ENCODE measurements around the gene SNAP29. TPM values are rescaled to one million over a fixed set of nuclear protein-coding genes. Genes with fewer than 3 reads are reported as not detected.

Gene SNAP29
- total RNA-seq, 1 donor from 2014 or later = 22.5 TPM

GRCh38 chr22:20873214-20873613, 14.4 kb downstream of the SNAP29 start:
- Histone ChIP-seq H3K36me3 (peaks cover 67% of the 10 kb centered on the region), H3K9me3 (no peaks in the 10 kb centered on the region), H3K4me1 (peaks cover 3% of the 10 kb centered on the region), H3K4me3 (no peak overlapping the region), H3K27ac (no peak overlapping the region), H3K27me3 (ENCODE audit: low read depth) (no peaks in the 10 kb centered on the region)
- TF ChIP-seq, protein P1, sequence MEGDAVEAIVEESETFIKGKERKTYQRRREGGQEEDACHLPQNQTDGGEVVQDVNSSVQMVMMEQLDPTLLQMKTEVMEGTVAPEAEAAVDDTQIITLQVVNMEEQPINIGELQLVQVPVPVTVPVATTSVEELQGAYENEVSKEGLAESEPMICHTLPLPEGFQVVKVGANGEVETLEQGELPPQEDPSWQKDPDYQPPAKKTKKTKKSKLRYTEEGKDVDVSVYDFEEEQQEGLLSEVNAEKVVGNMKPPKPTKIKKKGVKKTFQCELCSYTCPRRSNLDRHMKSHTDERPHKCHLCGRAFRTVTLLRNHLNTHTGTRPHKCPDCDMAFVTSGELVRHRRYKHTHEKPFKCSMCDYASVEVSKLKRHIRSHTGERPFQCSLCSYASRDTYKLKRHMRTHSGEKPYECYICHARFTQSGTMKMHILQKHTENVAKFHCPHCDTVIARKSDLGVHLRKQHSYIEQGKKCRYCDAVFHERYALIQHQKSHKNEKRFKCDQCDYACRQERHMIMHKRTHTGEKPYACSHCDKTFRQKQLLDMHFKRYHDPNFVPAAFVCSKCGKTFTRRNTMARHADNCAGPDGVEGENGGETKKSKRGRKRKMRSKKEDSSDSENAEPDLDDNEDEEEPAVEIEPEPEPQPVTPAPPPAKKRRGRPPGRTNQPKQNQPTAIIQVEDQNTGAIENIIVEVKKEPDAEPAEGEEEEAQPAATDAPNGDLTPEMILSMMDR (IDR thresholded peaks at IDR 0.05) = no peak
- intact Hi-C loops (cut with DNase I) = no loop called here
- ATAC-seq = no peak
- DNase-seq = no peak

DNA sequence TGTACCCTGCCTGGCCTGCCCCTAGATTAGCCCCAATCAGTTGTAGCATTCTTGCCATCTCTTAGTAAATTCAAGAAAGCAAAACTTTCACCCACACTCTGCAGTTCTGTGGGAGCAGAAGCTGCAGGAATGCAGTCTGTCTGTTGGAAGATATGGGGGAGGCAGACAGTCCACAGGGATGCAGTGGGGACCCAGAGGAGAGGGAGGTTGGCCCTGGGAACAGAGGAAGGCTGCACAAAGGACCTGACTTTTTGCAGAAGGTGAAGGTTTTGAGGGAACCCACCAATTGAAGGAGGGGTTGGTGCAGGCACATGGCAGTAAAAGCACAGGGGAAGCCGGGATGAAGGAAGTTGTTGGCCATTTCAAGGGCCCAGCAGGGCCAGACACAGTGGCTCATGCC, 16.5 kb downstream of the SNAP29 start:
- TF ChIP-seq, protein P1 (IDR thresholded peaks at IDR 0.05) = no peak
- ATAC-seq (no peak), DNase-seq (no peak)
- Histone ChIP-seq H3K36me3 (peaks cover 66% of the 10 kb centered on the region), H3K27me3 (ENCODE audit: low read depth) (no peaks in the 10 kb centered on the region), H3K27ac (no peak overlapping the region), H3K9me3 (no peaks in the 10 kb centered on the region), H3K4me1 (no peaks in the 10 kb centered on the region), H3K4me3 (no peak overlapping the region)
- intact Hi-C loops (cut with DNase I) = no loop called here

- intact Hi-C loops (cut with DNase I) = no loop called here
- ATAC-seq (no peak), DNase-seq (no peak)
- TF ChIP-seq, protein P1 (IDR thresholded peaks at IDR 0.05) = no peak
- no peaks in the 10 kb centered on the region for H3K4me1 ChIP-seq
- H3K27me3 ChIP-seq (ENCODE audit: low read depth) = no peaks in the 10 kb centered on the region
- peaks cover 66% of the 10 kb centered on the region for H3K36me3 ChIP-seq
- no peak overlapping the region for H3K27ac ChIP-seq
- H3K9me3 ChIP-seq = no peaks in the 10 kb centered on the region
- H3K4me3 ChIP-seq = no peak overlapping the region
Measured at GRCh38 chr22:20877715-20878114, 18.9 kb downstream of the SNAP29 start.

DNA sequence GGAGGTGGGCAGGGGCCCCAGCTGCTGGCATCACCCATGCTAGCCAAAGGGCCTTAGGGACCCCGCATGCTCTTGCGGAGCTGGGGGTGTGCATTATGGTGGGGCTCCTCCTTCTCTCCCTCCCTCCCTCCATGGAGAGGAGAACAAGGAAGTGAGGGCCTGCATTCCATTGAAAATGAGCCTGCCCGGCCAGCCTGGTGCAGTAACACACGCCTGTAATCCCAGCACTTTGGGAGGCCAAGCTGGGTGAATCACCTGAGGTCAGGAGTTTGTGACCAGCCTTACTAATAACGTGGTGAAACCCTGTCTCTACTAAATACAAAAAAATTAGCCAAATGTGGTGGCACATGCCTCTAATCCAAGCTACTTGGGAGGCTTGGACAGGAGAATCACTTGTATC, 22.4 kb downstream of the SNAP29 start:
- ATAC-seq = no peak
- peaks cover 70% of the 10 kb centered on the region for H3K36me3 ChIP-seq
- TF ChIP-seq, protein P1 (IDR thresholded peaks at IDR 0.05) = no peak
- no peaks in the 10 kb centered on the region for H3K9me3 ChIP-seq
- H3K27ac ChIP-seq = no peak overlapping the region
- H3K27me3 ChIP-seq (ENCODE audit: low read depth) = no peaks in the 10 kb centered on the region
- DNase-seq = no peak
- peaks cover 11% of the 10 kb centered on the region for H3K4me1 ChIP-seq
- intact Hi-C loops (cut with DNase I) = no loop called here
- H3K4me3 ChIP-seq = no peak overlapping the region

DNA sequence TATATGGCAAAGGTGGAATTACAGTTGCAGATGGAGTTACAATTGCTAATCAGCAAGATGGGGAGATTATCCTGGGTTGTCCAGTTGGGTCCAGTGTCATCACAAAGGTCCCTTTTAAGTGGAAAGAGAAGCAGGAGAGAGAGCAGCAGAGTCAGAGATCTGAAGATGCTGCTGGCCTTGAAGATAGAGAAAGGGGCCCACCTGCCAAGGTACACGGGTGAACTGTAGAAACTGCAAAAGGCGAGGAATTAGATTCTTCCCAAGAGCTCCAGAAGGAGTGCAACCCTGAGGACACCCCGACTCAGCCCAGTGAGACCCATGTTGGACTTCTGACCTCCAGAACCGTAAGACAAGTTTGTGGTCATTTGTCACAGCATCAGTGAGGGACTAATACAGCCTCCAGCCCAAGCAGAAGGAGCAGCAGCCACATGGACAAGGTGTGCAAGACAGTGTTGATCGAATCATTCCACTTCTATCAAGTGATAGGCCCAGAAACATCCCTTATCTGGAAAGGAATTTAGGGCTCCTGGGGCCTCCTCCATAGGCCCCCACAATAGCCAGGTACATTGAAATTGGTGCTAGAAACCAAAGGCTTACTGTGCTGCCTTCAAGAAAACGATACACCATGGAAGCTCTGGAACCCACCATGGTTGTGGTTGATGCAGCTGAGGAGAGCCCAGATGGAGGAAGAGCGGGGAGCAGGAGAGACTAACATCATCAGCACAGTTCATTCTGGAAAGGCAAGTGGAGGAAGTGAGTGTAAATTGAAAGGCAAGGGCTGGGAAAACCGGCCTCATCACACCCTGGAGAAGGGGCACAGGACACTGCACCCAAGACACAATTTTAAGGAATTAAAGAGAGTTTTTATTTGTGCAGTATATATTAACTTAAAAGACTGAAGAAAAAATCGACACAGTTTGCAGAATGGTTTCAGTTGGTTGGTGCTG, 23.3 kb downstream of the SNAP29 start:
- peaks cover 12% of the 10 kb centered on the region for H3K4me1 ChIP-seq
- ATAC-seq = no peak
- no peaks in the 10 kb centered on the region for H3K27me3 ChIP-seq (ENCODE audit: low read depth)
- H3K4me3 ChIP-seq = no peak overlapping the region
- no peaks in the 10 kb centered on the region for H3K9me3 ChIP-seq
- H3K27ac ChIP-seq = no peak overlapping the region
- H3K36me3 ChIP-seq = peaks cover 71% of the 10 kb centered on the region
- DNase-seq = no peak
- TF ChIP-seq, protein P1 (IDR thresholded peaks at IDR 0.05) = no peak
- intact Hi-C loops (cut with DNase I) = no loop called here

Measured in lower lobe of right lung (tissue), 2 donors.